Measurements from ENCODE around the gene ZFP1.

ZFP1 gene

GRCh38 chr16:75116081-75116910, 32.0 kb upstream of the ZFP1 start, which contains the start of gene LDHD:
TSS of gene LDHD (minus strand) at chr16:75116780. CDS start at chr16:75116720, 60 bp downstream.
- Histone ChIP-seq H3K9me3 (no peaks in the 10 kb centered on the region), H3K36me3 (no peaks in the 10 kb centered on the region), H3K4me1 (no peaks in the 10 kb centered on the region), H3K27me3 (no peaks in the 10 kb centered on the region), H3K4me3 (ENCODE audit: low read depth, low read length) (no peak within 1 kb of the TSS)
- TF ChIP-seq CTCF (IDR thresholded peaks at IDR 0.05; ENCODE audit: low read depth, low read length) = no peak
- DNase-seq = peak; percentile 46

GRCh38 chr16:75116911-75117245, 31.4 kb upstream of the ZFP1 start:
- Histone ChIP-seq H3K4me1 (no peaks in the 10 kb centered on the region), H3K27me3 (no peaks in the 10 kb centered on the region), H3K9me3 (no peaks in the 10 kb centered on the region), H3K36me3 (no peaks in the 10 kb centered on the region), H3K4me3 (ENCODE audit: low read depth, low read length) (no peak overlapping the region)
- TF ChIP-seq CTCF (IDR thresholded peaks at IDR 0.05; ENCODE audit: low read depth, low read length) = no peak
- DNase-seq = no peak

- DNase-seq = no peak
- Histone ChIP-seq H3K4me3 (ENCODE audit: low read depth, low read length) (no peak overlapping the region), H3K9me3 (no peaks in the 10 kb centered on the region), H3K4me1 (no peaks in the 10 kb centered on the region), H3K27me3 (no peaks in the 10 kb centered on the region), H3K36me3 (no peaks in the 10 kb centered on the region)
- TF ChIP-seq CTCF (IDR thresholded peaks at IDR 0.05; ENCODE audit: low read depth, low read length) = no peak
Measured at GRCh38 chr16:75118943-75119539, 29.3 kb upstream of the ZFP1 start.

GRCh38 chr16:75120253-75120652, 28.1 kb upstream of the ZFP1 start:
- Histone ChIP-seq H3K4me3 (ENCODE audit: low read depth, low read length) (no peak overlapping the region), H3K4me1 (no peaks in the 10 kb centered on the region), H3K27me3 (no peaks in the 10 kb centered on the region), H3K36me3 (no peaks in the 10 kb centered on the region), H3K9me3 (no peaks in the 10 kb centered on the region)
- no peak for DNase-seq
- TF ChIP-seq CTCF (IDR thresholded peaks at IDR 0.05; ENCODE audit: low read depth, low read length) = no peak

- H3K27me3 ChIP-seq = no peaks in the 10 kb centered on the region
- no peaks in the 10 kb centered on the region for H3K4me1 ChIP-seq
- H3K9me3 ChIP-seq = no peaks in the 10 kb centered on the region; the same call in 1 of the 2 replicates
- no peak for TF ChIP-seq CTCF (IDR thresholded peaks at IDR 0.05; ENCODE audit: low read depth, low read length)
- H3K4me3 ChIP-seq (ENCODE audit: low read depth, low read length) = no peak overlapping the region
- H3K36me3 ChIP-seq = no peaks in the 10 kb centered on the region
- DNase-seq = no peak
Measured at GRCh38 chr16:75121949-75122568, 26.3 kb upstream of the ZFP1 start.

- Histone ChIP-seq H3K36me3 (no peaks in the 10 kb centered on the region), H3K9me3 (no peaks in the 10 kb centered on the region; the same call in 1 of the 2 replicates), H3K4me1 (no peaks in the 10 kb centered on the region), H3K27me3 (no peaks in the 10 kb centered on the region), H3K4me3 (ENCODE audit: low read depth, low read length) (no peak overlapping the region)
- TF ChIP-seq CTCF (IDR thresholded peaks at IDR 0.05; ENCODE audit: low read depth, low read length) = no peak
- no peak for DNase-seq
Measured at GRCh38 chr16:75122609-75123008, 25.7 kb upstream of the ZFP1 start.

Data from BE2C (cell line).